ENCODE results near the gene PYY.
A peak's percentile ranks its signal among the peaks of the same experiment; 100 is the strongest.
"Not testable (repeated sequence)": the region's sequence is repeated elsewhere in the genome, so short reads cannot be mapped to it uniquely, and the experiment has no call there.

Gene PYY

GRCh38 chr17:43945074-43945829 is 8.5 kb downstream of the PYY start:
- no peak for DNase-seq (ENCODE audit: low read depth)

DNA sequence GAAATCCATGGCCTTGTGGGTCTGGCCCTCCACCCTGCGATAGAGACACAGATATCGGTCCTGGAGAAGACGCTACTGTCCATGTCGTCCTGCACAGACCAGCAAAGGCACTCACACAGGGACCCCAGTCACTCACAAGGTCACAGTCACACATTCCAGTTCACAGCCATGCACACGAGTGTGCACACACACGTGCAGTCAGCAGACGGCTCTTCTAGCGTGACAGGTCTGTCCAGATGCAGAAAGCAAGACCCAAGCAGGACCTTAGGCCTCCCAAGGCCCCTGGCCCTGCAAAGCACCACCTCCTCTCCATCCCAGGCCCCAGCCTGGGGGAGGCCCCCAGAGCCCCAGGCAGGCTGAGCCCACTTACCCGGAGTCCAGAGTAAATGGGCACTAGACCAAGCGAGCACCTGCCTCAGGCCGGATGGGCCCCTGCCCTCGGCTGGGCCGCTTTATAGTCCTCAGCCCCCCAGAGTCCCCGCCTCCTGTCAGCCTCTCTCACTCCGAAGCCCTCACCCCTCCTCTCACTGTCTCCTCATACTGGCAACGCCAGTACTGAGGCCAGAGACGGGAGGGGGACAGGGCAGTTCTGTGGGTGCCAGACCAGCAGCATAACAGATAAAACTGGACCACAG is 11.6 kb downstream of the PYY start, which contains the start of gene PPY:
Gene PPY, minus strand, starts transcription at position 426 of the 635 bp plus-strand sequence. CDS start 822 bp downstream, outside the sequence.
- DNase-seq (ENCODE audit: low read depth) = no peak

DNA sequence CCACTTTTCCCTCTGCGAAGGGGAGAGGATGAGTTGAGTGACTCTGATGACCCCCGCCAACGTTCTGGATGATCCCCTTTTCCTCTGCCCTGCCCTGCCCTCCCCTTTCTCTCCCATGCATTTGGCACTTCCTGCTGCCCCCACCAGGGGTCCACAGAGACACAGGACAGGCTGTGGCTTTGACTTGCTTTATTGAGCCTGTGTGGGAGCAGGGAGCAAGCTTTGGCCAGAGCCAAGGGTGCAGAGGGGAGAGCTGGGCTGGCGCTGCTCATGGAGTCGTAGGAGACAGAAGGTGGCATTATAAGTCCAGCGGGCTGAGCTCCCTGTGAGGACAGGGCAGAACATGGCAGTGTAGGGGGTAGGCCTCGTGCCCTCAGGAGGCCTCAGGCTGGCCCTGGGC is 13.1 kb downstream of the PYY start:
- no peak for DNase-seq (ENCODE audit: low read depth)

DNA sequence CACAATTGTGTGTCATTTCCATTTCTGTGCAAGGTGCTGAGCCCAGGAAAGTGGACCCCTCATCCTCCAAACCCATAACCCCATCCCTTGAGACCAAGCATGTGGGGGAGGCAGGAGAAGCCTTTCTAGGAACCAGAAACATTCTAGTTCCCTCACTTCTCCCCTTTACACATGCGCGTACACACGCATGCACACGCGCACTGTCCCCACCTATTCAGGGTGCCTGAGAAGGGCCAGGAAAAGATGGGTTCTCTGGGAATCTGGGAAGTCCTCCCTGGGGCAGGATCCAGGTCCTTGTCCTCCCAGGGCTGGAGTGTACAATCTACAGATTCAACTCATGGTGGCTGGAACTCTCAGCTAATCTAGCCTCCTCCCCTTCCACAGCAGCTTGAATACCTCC is 13.9 kb downstream of the PYY start:
- DNase-seq (ENCODE audit: low read depth) = no peak

DNA sequence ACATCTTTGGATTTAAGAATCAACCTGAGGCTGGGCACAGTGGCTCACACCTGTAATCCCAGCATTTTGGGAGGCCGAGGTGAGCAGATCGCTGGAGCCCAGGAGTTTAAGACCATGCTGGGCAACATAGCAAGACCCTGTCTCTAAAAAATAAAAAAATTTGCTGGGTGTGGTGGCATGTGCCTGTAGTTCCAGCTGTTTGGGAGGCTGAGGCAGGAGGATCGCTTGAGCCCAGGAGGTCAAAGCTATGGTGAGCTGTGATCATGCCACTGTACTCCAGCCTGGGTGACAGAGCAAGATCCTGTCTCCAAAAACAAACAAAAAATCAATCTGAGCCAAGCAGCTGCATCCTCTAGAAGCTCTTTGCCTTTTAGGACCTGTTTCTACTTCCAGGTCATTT is 14.3 kb downstream of the PYY start:
- not testable (repeated sequence) for DNase-seq (ENCODE audit: low read depth)

- DNase-seq (ENCODE audit: low read depth) = no peak
Observed at GRCh38 chr17:43938838-43939182, 14.9 kb downstream of the PYY start.

- DNase-seq (ENCODE audit: low read depth) = no peak
Observed at GRCh38 chr17:43936434-43936833, 17.3 kb downstream of the PYY start.

GRCh38 chr17:43935926-43936261 is 17.8 kb downstream of the PYY start:
- no peak for DNase-seq (ENCODE audit: low read depth)

DNA sequence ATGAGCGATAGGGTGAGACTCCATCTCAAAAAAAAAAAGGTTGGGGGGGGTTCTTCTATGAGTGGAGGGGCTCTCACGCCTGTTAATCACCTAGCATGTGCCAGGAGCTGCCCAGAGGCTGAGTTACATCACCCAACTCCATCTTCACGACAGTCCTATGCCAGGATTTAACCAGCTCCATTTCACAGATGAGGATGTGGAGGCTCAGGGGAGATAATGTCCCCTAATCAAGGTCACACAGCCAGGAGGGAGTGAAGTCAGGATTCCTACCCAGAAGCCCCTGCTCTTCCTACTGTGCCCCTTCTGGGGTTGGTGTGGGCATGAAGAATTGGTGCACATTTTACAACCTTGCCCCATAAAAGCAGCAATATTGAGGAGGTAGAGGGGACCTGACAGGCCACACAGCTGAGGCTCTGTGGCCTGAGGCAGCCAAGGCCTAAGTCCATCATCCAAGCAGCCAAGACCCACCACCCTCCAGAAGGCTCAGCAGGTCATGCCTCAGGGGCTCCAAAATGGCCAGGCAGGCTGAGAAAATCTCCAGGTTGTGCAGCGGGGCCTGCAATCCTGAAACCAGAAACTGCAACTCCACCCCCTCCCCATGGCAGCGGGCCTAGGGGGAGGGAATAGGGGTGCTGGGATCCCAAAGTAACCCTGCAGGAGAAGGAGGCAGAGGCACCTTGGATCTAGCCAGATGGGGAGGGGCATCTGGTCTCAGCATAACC is 18.4 kb downstream of the PYY start:
- DNase-seq (ENCODE audit: low read depth) = no peak

DNA sequence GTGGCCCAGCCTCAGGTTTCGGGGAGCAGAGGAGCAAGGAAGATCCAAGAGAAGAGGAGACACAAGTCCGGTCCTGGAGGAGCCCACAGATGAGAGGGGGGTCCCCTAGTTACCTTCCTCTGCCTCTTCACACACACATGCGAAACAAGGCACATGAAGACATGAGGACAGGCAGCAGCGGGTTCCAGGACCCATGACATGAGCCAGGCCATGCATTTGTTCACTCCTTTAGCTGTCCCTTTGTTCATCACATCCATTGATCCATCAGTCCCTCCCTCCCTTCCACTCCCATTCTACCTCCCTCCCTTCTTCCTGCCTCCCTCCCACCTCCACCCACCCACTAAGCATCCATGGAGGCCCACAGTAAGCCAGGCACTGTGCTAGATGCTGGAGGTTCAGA is 20.8 kb downstream of the PYY start:
- DNase-seq (ENCODE audit: low read depth) = no peak

- DNase-seq (ENCODE audit: low read depth) = no peak
Observed at GRCh38 chr17:43932357-43932756, 21.4 kb downstream of the PYY start.

- no peak for DNase-seq (ENCODE audit: low read depth)
Observed at GRCh38 chr17:43931062-43931571, 22.6 kb downstream of the PYY start.

GRCh38 chr17:43928609-43929008 is 25.1 kb downstream of the PYY start:
- no peak for DNase-seq (ENCODE audit: low read depth)

GRCh38 chr17:43927929-43928328 is 25.8 kb downstream of the PYY start:
- DNase-seq (ENCODE audit: low read depth) = not testable (repeated sequence)

- no peak for DNase-seq (ENCODE audit: low read depth)
Observed at GRCh38 chr17:43927060-43927864, 26.5 kb downstream of the PYY start.

DNA sequence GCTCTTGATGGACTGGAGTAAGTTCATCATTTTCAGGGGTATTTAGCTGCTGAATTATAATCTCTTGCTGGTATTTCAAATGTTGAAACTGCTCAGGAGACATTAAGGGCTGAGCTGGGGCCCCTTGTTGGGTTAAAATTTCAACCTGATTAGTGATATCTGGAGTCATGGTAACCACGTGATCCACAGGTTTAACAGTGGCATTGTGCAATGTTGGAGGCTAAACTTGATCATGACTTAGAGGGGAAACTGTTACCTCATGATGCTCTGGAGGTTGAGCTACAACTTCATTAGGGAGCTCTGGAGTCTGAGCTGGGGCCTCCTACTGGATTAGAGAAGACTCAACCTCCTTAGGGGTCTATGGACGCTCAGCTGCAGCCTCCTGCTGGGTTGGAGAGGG is 29.2 kb downstream of the PYY start:
- DNase-seq (ENCODE audit: low read depth) = no peak

DNA sequence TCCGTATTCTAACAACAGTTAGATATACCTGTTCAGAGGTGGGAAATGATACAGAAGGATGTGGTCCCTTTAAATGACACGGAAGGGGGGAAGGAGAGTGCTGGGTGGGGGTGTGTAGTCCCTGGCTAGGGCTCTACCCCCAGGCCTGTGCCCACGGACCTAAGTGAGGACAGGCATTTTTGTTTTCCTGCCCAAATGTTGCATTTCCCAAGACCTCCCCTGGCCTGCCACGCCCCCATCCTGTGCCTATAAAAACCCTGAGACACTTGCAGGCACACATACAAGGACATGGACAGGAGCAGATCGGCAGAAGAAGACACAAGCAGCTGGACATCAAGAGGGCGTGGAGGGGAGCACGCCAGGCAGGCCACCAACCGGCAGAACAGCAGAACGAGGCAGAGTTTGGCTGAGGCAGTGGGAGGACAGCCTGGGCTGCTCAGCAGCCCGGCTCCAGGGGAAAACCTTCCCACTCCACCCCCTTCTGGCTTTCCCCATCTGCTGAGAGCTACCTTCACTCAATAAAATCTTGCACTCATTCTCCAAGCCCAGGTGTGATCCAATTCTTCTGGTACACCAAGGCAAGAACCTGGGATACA is 33.1 kb downstream of the PYY start:
- no peak for DNase-seq (ENCODE audit: low read depth)

- DNase-seq (ENCODE audit: low read depth) = no peak
Observed at GRCh38 chr17:43918026-43918389, 35.7 kb downstream of the PYY start.

GRCh38 chr17:43917348-43918025 is 36.3 kb downstream of the PYY start:
- peak; percentile 39 for DNase-seq (ENCODE audit: low read depth)

- no peak for DNase-seq (ENCODE audit: low read depth)
Observed at GRCh38 chr17:43917016-43917347, 36.8 kb downstream of the PYY start.

- DNase-seq (ENCODE audit: low read depth) = no peak
Observed at GRCh38 chr17:43916385-43916784, 37.4 kb downstream of the PYY start.

Measured in activated T-helper 9 cell treated with anti-CD3 and anti-CD28 coated beads, Interleukin-2, amount 50 U/mL, for 16 hours (primary cell).